ELR (cell line): ENCODE measurements around the gene FGGY.
"Not testable (repeated sequence)": the region's sequence is repeated elsewhere in the genome, so short reads cannot be mapped to it uniquely, and the experiment has no call there.

ENCODE experiments used
- DNase-seq: peaks from one replicate; pipeline ENCODE4 v3.0.0-alpha.2; 2015; ENCODE audit warnings: low read depth

FGGY gene

DNA sequence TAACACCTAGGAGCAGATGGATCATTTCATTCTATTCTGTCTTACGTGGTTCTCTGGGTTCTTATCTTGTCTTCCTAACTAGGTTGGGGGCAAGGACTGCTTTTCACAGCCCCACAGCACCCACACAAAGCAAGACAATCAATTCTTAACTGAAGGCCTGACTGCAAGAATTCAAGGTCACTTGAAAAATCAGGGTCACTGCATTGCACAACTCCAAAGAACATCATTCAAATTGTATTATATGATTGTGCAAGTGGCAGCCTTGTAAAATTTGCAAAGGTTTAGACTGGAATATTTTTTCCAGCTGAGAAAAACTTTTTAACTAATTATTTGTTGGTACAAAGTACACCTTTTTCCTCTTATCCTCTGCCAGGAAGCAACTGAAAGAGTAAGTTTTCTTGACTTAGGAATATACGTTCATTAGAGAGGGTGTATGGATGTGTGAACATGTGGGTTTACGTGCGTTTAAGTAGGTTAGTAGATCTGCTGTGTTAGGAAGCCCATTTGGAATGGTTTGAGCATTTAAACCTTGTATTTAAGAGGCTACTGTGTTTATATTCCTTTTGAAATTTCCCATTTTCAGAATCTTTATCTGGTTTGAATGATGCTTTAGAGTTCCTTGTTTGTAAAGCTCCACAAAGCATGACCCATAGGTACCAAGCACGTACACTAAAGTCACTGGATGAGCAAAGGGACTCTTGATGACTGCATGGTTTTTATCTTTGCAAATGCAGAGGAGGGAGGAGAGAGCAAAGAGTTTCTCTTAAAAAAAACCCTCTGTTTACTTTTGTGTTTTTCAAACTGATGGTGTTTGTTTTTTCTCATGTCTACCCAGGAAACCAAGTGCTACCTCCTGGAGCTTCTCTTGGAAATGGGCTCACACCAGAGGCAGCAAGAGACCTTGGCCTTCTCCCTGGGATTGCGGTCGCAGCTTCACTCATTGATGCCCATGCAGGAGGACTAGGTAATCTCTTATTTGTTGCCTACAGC is 214.9 kb downstream of the FGGY start:
- no peak for DNase-seq

DNA sequence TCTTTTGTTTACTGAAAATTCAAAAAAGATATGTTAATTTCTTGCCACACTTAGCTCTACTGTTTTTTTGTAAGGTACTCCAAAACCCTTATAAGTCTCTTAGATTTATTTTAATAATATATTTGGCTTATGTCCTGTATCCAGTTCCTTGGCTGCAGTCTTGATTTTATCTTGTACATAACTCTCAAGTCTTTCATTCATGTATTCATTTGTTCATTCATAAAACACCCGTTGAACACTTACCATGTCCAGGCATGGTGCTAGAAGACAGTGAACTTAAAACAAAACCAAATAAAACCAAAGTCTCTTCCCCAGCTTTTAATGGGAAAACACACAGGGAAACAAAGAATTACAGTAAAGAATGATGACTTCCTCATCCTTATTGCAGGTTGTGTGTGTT is 215.8 kb downstream of the FGGY start:
- no peak for DNase-seq

DNA sequence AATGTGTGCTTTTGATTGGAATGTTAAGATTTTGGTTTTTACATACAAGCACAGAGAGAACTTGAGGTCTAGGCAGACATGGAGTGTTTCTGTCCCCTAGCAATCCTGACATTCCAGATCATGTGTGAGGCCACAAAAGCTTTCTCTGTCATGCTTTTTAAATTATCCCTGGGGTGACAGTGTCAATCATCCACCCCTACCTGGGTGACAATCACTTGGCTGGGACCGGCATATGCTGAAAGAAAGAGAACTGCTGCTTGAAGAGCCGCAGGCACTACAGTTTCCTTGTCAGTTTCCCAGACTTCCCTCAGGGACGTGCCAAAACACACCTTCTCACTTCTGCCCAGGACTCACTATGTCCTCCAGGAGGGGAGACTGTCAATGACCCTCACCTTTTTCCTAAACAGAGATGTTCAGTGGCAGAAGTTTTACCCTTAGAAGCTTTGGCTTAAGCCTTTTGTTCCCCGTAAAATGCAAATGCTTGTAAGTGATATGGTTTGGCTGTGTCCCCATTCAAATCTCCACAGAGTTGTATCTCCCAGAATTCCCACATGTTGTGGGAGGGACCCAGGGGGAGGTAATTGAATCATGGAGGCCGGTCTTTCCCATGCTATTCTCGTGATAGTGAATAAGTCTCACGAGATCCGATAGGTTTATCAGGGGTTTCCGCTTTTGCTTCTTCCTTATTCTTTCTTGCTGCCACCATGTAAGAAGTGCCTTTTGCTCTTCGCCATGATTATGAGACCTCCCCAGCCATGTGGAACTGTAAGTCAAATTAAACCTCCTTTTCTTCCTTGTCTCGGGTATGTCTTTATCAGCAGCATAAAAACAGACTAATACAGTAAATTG is 217.4 kb downstream of the FGGY start:
- DNase-seq = no peak

- DNase-seq = no peak
These were observed 220.0 kb downstream of the FGGY start for GRCh38 chr1:59516881-59517280.

DNA sequence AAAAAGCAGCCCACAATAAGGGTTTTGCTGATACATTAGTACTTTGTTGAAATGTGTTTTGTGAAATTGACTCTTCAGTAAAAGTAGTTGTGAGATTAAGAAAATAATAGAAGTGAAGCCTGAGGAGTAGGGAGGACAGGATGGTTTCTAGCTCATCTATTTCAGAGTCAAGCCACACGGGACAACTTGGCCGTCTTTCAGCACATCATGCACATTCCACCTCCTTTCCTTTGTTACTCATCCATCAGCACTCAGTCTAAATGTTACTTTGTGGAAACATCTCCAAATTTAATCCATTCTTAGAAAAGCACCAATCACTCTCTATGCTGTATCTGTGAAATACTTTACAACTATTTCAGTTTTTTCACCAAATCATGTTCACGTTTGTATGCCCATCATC is 223.3 kb downstream of the FGGY start:
- DNase-seq = no peak

DNA sequence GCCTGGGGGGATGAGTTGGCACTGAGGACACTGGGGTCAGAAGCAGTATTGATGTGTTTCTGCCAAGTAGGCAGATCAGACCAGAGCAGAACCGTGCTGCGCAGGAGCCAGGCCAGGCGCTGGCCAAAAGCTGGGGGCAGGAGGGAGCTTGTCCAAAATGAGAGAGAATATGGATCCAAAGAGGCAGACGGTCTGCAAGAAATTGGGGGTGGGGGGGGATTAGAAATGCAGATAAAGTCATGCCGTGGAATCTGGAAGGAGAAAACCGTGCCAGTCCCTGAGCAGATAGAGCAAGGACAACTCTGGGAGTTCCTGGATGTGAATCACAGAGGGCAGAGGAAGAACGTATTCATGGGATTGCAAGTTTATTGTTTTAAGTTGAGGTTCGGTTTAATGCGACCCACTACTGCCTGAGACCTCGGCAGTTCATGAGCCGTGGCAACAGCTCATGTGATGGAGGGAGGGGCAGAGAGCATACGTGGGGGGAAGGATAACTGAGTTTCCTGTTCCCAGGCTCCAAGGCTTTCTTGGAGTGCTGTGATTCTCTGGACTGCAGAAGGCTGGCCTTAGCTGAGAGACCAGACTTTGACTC is 224.0 kb downstream of the FGGY start:
- no peak for DNase-seq

- no peak for DNase-seq
These were observed 224.6 kb downstream of the FGGY start for GRCh38 chr1:59521456-59521855.

GRCh38 chr1:59522925-59523505 is 226.1 kb downstream of the FGGY start:
- DNase-seq = no peak

GRCh38 chr1:59523745-59524450 is 227.0 kb downstream of the FGGY start:
- no peak for DNase-seq

DNA sequence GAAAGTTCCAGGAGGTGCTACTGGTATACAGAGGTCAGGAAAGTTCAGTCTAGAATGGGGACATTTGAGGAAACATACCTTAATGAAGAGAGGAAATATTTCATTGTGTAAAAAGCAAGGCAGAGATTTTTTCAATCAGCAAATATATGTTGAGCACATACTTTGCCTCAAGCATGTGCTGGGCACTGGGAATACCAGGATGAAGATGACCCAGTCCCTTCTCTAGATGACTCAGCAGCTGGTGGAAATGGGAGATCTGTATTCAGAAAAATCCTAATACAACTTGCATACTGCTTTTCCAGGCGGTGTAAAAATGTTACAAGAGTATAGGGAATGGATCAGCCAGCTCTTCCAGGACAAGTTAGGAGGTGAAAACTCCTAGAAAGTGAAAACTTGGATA is 229.3 kb downstream of the FGGY start:
- DNase-seq = peak; percentile 34

GRCh38 chr1:59528471-59528870 is 231.6 kb downstream of the FGGY start:
- DNase-seq = no peak

- no peak for DNase-seq
These were observed 232.0 kb downstream of the FGGY start for GRCh38 chr1:59528900-59529299.

- DNase-seq = no peak
These were observed 233.2 kb downstream of the FGGY start for GRCh38 chr1:59530119-59530518.

- no peak for DNase-seq
These were observed 235.2 kb downstream of the FGGY start for GRCh38 chr1:59532102-59532501.

DNA sequence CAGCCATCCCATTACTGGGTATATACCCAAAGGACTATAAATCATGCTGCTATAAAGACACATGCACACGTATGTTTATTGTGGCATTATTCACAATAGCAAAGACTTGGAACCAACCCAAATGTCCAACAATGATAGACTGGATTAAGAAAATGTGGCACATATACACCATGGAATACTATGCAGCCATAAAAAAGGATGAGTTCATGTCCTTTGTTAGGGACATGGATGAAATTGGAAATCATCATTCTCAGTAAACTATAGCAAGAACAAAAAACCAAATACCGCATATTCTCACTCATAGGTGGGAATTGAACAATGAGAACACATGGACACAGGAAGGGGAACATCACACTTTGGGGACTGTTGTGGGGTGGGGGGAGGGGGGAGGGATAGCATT is 241.6 kb downstream of the FGGY start:
- not testable (repeated sequence) for DNase-seq

DNA sequence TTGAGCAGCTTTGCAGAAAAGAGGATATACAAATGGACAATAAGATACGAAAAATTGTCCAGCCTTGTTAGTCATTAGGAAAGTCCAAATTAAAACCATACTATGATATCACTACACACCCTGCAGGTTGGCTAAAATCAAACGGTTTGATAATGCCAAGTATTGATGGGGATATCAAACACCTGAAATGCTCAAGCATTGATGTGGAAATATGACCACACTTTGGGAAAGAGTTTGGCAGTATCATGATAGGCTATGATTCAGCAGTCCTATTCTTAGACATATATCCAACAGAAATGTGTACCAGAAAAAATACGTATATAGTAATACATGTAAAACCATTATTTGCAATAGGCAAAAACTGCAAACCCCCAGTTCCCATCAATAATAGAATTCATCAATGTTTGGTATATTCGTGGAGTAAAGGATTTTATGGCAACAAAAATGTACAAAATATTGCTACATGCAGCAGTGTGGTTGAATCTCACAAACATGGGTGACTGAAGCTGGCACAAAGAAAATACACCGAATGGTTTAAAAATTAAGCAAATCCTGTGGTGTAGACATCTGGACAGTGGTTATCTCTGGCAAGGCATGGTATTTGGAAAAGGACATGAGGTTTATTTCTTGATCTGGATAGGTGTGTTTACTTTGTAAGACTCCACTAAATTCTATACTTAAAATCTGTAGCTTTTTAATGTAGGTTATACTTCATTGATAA is 243.2 kb downstream of the FGGY start:
- no peak for DNase-seq

- DNase-seq = no peak
These were observed 244.3 kb downstream of the FGGY start for GRCh38 chr1:59541161-59541560.

GRCh38 chr1:59541891-59542290 is 245.0 kb downstream of the FGGY start:
- DNase-seq = no peak

- DNase-seq = no peak
These were observed 246.3 kb downstream of the FGGY start for GRCh38 chr1:59543211-59543668.

GRCh38 chr1:59544615-59545293 is 247.9 kb downstream of the FGGY start:
- no peak for DNase-seq
